ENCODE results near the gene SLC34A3. TPM values are rescaled to one million over a fixed set of nuclear protein-coding genes. Genes with fewer than 3 reads are reported as not detected.

Gene SLC34A3
- total RNA-seq, 3 donors from 2014 or later, result not detected

DNA sequence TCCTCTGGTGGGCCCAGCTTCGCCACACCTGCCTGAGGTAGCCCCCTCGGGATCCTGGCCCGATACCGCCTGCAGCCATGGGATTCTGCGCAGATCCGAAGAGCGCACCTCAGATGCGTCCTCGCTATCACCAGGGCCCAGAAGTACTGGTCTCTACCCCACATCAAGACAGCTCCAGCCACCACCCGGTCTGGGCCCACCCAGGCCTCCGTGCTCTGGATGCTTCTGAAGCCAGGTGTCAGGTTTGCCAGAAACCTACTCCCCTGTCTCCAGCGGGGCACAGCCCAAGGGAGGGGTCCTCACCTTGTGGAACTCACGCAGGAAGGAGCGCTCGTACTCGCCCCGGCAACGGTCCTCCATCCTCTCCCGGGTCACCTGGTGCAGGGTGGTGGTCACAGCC, 44.8 kb upstream of the SLC34A3 start:
- TF ChIP-seq CTCF (IDR thresholded peaks at IDR 0.05), result no peak
- Histone ChIP-seq H3K36me3 (ENCODE audit: low read depth) (no peaks in the 10 kb centered on the region), H3K4me3 (no peak overlapping the region), H3K9me3 (no peaks in the 10 kb centered on the region), H3K4me1 (ENCODE audit: low read depth) (peaks cover 39% of the 10 kb centered on the region)
- ATAC-seq (no peak), DNase-seq (no peak)
- intact Hi-C loops (cut with DNase I, micrococcal nuclease), result no loop called here

DNA sequence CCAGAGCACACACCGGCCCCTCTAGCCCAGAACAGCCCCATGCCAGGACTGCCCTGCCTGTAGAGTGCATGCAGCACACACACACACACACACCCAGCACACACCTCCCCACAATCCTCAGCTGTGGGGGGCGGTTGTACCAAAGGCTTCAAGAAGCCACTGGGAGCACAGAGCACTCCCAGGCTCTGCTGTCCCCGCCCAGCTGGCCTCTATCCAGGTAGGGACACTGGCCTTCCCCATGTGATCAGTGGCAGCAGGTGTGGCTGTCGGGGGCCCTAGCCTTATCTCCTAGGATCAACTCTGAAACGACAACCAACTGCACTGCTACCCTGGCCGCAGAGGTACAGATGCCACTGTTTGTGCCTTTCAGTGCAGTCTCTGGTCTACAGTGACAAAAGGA, 44.3 kb upstream of the SLC34A3 start:
- no peak for TF ChIP-seq CTCF (IDR thresholded peaks at IDR 0.05)
- no peak for ATAC-seq
- H3K4me3 ChIP-seq, result no peak overlapping the region
- DNase-seq, result peak in 2 of 3 donors; percentile 63 to 66
- H3K4me1 ChIP-seq (ENCODE audit: low read depth), result peaks cover 43% of the 10 kb centered on the region
- H3K9me3 ChIP-seq, result no peaks in the 10 kb centered on the region
- intact Hi-C loops (cut with DNase I, micrococcal nuclease), result no loop called here
- no peaks in the 10 kb centered on the region for H3K36me3 ChIP-seq (ENCODE audit: low read depth)

GRCh38 chr9:137187386-137187785, 43.3 kb upstream of the SLC34A3 start:
- H3K4me1 ChIP-seq (ENCODE audit: low read depth), result peaks cover 43% of the 10 kb centered on the region
- no peak for TF ChIP-seq CTCF (IDR thresholded peaks at IDR 0.05)
- ATAC-seq, result no peak
- H3K4me3 ChIP-seq, result no peak overlapping the region
- intact Hi-C loops (cut with DNase I, micrococcal nuclease), result no loop called here
- H3K9me3 ChIP-seq, result no peaks in the 10 kb centered on the region
- DNase-seq, result no peak
- no peaks in the 10 kb centered on the region for H3K36me3 ChIP-seq (ENCODE audit: low read depth)

DNA sequence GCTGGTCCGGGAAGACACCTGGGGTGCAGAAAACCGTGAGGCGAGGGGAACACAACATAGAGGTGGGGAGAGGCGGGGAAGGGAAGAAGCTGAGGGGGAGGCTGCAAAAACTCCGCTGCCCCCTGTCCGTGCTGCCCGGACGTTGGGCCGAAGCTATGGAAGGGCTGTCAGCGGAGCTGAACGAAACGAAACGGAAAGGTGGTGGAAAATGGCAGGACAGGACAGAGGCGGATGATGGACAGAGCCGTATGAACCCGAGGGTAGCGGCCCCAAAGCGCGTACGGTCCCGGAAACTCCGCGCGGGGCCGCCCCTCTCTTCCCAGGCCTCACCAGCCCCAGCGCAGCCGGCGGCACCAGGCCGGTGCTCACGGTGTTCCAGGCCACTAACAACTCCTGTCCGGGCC, 42.6 kb upstream of the SLC34A3 start:
- ATAC-seq, result peak; percentile 1
- intact Hi-C loops (cut with DNase I, micrococcal nuclease), result no loop called here
- TF ChIP-seq CTCF (IDR thresholded peaks at IDR 0.05), result no peak

GRCh38 chr9:137188490-137189296, 42.0 kb upstream of the SLC34A3 start, which contains the start of the genes ANAPC2 and SSNA1:
Gene ANAPC2 (minus strand): TSS chr9:137188560. CDS start chr9:137188532, 28 bp downstream.
Gene SSNA1 (plus strand): TSS chr9:137188676. CDS start chr9:137188727, 51 bp downstream.
- ATAC-seq, result peak; percentile 90
- Histone ChIP-seq H3K4me3 (peak within 1 kb of the TSS; percentile 85), H3K36me3 (ENCODE audit: low read depth) (no peaks in the 10 kb centered on the region), H3K4me1 (ENCODE audit: low read depth) (peaks cover 43% of the 10 kb centered on the region), H3K9me3 (no peaks in the 10 kb centered on the region)
- TF ChIP-seq CTCF (IDR thresholded peaks at IDR 0.05), result no peak
- DNase-seq, result peak; percentile 94 to 98 (median 95)
- intact Hi-C loops (cut with DNase I, micrococcal nuclease), result no loop called here

More for the DNA sequence above, 42.6 kb upstream of the SLC34A3 start:
- H3K36me3 ChIP-seq (ENCODE audit: low read depth), result no peaks in the 10 kb centered on the region
- peak overlapping the region; percentile 85 for H3K4me3 ChIP-seq
- H3K9me3 ChIP-seq, result no peaks in the 10 kb centered on the region
- H3K4me1 ChIP-seq (ENCODE audit: low read depth), result peaks cover 43% of the 10 kb centered on the region
- no peak for DNase-seq
